NCI-H2196 (cell line): ENCODE results near the gene SCAPER.

Experiments used
- DNase-seq: peaks from one replicate; lab custom pipeline; 2025; ENCODE audit not compliant: unreplicated experiment; lab: John Stamatoyannopoulos, UW

The SCAPER gene

GRCh38 chr15:76377217-76377616, 527.9 kb downstream of the SCAPER start:
- DNase-seq = no peak

GRCh38 chr15:76376816-76377215, 528.3 kb downstream of the SCAPER start:
- no peak for DNase-seq

- no peak for DNase-seq
Measured at GRCh38 chr15:76376029-76376428, 529.1 kb downstream of the SCAPER start.

GRCh38 chr15:76368122-76368621, 537.0 kb downstream of the SCAPER start:
- no peak for DNase-seq

GRCh38 chr15:76366714-76367113, 538.4 kb downstream of the SCAPER start:
- no peak for DNase-seq

GRCh38 chr15:76363251-76363650, 541.9 kb downstream of the SCAPER start:
- DNase-seq = no peak

- no peak for DNase-seq
Measured at GRCh38 chr15:76360416-76360815, 544.7 kb downstream of the SCAPER start.

GRCh38 chr15:76359152-76359551, 546.0 kb downstream of the SCAPER start:
- DNase-seq = no peak

- DNase-seq = no peak
Measured at GRCh38 chr15:76358453-76358852, 546.7 kb downstream of the SCAPER start.

- no peak for DNase-seq
Measured at GRCh38 chr15:76354823-76355440, 550.2 kb downstream of the SCAPER start.

GRCh38 chr15:76353903-76354302, 551.2 kb downstream of the SCAPER start:
- no peak for DNase-seq

GRCh38 chr15:76353023-76353577, 552.0 kb downstream of the SCAPER start:
- DNase-seq = no peak

GRCh38 chr15:76349301-76350070, 555.7 kb downstream of the SCAPER start:
- no peak for DNase-seq

- no peak for DNase-seq
Measured at GRCh38 chr15:76347482-76348055, 557.6 kb downstream of the SCAPER start.

- no peak for DNase-seq
Measured at GRCh38 chr15:76346669-76347481, 558.3 kb downstream of the SCAPER start.

GRCh38 chr15:76345880-76346668, 559.1 kb downstream of the SCAPER start:
- no peak for DNase-seq

GRCh38 chr15:76345583-76345879, 559.6 kb downstream of the SCAPER start:
- no peak for DNase-seq

- no peak for DNase-seq
Measured at GRCh38 chr15:76344893-76345582, 560.1 kb downstream of the SCAPER start.

- DNase-seq = no peak
Measured at GRCh38 chr15:76343313-76343996, 561.7 kb downstream of the SCAPER start.
